ENCODE results near the gene KLHL29.

KLHL29 gene

GRCh38 chr2:23556929-23557328, 171.9 kb downstream of the KLHL29 start:
- no peak for DNase-seq

- no peak for DNase-seq
Measured at GRCh38 chr2:23557455-23557854, 172.5 kb downstream of the KLHL29 start.

DNA sequence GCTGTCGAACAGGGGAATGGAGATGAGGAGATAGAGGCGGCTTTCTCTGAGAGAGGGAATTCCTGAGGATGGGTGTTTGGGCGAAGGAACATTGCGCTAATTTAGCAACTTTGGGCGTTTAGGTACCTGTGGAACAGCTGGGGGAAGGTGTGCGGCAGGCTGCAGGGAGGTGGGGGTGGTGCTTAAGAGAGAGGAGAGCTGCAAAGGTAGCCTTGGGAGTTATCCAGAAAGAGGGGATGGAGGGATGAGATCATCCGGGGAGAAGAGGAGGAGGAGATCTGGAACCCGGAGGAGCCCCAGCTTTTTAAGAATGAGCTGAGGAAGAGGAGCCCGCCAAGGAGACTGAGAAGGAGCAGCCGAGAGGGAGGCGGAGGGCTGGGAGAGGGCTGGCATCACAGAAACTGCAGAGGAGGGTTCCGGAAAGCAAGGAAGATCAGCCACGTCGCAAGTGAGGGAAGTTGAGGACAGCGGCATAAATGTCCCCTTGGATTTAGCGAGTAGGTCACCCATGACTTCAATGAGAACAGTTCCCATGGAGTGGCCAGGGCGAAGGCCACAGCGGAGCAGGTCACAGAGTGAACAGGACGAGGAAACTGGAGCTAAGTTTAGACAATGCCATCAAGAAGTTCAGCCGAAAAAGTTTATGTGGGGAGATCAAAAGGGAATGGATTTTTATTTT, 174.7 kb downstream of the KLHL29 start:
- DNase-seq, result no peak

DNA sequence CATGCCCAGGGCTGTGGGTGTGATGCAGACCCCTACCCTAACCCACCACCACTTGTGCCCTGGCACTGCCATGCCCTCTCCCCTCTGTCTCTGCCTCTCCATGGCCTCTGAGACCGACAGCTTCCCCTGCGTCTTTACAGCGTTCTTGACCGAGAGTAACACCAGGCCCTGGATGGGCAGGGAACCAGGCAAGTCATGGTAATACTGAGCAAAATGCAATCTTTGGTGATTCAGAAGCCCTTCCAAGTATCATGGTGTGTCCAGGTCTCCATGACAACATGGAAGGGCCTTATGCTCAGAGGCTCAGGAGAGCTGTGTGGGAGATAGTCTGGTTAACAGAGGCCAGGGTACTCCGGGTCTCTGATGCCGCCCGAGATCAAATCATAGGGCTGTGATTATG, 176.1 kb downstream of the KLHL29 start:
- no peak for DNase-seq

- DNase-seq, result no peak
Measured at GRCh38 chr2:23561544-23561943, 176.6 kb downstream of the KLHL29 start.

DNA sequence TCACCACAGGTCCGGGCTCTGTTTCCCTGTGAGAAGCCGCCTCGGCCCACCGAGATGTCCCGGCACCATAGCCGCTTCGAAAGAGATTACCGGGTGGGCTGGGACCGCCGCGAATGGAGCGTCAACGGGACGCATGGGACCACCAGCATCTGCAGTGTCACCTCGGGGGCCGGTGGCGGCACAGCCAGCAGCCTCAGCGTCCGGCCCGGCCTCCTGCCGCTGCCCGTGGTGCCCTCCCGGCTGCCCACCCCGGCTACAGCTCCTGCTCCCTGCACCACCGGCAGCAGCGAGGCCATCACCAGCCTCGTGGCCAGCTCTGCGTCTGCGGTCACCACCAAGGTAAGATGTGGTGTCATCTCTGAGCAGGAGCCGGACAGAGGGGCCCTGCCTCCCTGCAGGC, 177.2 kb downstream of the KLHL29 start:
- DNase-seq, result no peak

GRCh38 chr2:23563151-23563550, 178.2 kb downstream of the KLHL29 start:
- DNase-seq, result no peak

DNA sequence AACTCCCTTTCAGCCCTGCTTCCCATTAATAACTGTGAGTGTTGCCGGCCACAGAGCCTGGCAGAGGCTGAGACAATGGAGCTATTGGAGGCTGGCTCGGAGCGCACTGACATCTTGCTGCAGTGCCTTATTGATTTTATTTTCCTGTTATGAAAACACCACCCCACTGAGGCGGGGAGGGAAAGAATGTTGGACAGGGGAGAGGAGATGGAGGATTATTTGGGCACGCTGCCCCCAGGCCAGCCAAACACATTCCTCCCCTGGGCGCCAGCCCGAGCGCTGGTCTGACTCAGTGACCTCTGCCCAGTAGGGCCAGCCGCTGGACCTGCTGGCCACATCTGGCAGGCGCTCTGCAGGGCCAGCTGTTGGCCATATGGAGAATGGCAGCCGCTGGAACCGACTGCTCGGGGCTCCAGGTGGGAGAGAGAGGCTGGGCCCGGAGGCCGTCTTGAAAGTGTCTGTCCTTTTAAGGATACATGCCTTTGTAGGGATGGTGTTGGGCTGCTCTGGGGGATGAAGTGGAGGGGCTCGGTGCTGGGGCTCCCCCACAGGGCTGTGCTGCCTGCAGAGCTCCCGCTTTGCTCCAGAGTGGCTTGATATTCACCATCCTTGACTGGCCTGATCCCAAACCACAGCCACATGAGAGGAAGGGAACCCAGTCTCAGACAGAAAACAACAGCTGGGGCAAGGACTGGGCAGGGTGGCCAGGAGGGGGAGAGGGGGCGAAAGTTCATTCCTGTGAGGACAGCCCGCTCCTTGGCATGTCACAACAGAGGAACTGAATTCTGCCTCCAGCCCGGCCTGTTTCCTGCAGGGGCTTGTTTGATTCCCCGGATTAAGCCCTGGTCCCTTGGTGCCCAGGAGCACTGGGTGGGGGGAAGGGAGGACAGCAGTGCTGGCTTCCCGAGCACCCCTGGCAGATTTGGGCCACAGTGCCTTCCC, 179.0 kb downstream of the KLHL29 start:
- no peak for DNase-seq

- DNase-seq, result no peak
Measured at GRCh38 chr2:23564615-23564960, 179.6 kb downstream of the KLHL29 start.

GRCh38 chr2:23565374-23565773, 180.4 kb downstream of the KLHL29 start:
- DNase-seq, result no peak

DNA sequence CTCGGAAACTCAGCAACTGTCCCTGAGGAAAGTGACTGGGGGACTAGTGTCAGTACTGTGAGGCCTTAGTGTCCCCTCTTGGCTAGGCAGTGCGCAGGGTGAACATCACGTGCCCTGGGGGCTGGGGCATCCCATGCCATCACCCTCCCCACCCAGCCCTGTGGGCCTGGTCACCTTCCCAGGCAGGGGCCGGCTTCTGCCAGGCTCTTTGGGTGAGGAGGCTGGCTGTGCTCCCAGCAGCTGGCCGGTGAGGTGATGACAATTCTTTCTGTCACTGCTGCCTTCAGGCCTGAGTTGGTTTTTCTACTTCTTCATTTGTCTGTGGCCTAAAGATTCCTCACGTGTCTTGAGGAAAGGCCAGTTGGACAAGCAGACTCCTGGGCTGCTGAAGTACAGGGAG, 180.8 kb downstream of the KLHL29 start:
- no peak for DNase-seq

- no peak for DNase-seq
Measured at GRCh38 chr2:23566241-23567142, 181.5 kb downstream of the KLHL29 start.

GRCh38 chr2:23567161-23567756, 182.3 kb downstream of the KLHL29 start:
- no peak for DNase-seq

DNA sequence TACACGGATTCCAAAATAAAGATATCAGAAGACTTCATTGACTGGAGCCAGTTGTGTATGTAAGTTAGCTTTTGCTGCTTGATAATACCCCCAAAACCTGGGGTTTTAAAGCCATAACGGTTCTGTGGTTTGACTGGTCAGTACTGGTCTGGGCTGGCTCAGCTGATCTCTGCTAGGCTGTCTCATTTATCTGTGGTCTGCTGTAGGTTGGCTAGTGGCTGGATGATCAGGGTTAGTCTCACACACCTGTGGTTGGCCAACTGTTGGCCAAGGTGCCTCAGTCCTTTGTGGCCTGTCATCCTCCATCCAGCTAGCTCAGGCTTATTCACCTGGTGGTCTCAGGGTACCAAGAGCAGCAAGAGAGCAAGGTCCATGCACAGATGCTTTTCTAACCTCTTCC, 183.2 kb downstream of the KLHL29 start:
- DNase-seq, result no peak

- DNase-seq, result no peak
Measured at GRCh38 chr2:23568626-23569190, 183.7 kb downstream of the KLHL29 start.

GRCh38 chr2:23569761-23570365, 184.9 kb downstream of the KLHL29 start:
- DNase-seq, result no peak

DNA sequence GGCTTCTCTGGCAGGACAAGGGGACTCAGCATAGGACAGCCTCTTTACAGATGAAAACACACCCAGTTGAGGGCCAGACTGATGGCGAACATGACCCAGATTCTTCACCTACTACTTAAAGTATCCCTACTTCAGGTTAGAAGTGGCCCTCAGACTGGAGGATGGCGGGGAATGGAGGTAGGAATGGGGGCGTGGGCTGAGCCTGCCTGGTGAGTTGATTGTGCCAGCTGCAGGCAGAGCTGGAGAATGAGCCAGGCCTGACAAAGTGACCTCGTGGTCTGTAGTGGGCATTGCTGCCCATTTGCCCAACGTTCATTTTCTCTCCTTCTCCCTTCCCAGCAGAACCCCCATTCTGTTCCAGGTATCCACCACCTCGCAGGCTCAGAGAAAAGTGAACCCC, 186.1 kb downstream of the KLHL29 start:
- DNase-seq, result no peak

GRCh38 chr2:23571527-23572282, 186.7 kb downstream of the KLHL29 start:
- no peak for DNase-seq

DNA sequence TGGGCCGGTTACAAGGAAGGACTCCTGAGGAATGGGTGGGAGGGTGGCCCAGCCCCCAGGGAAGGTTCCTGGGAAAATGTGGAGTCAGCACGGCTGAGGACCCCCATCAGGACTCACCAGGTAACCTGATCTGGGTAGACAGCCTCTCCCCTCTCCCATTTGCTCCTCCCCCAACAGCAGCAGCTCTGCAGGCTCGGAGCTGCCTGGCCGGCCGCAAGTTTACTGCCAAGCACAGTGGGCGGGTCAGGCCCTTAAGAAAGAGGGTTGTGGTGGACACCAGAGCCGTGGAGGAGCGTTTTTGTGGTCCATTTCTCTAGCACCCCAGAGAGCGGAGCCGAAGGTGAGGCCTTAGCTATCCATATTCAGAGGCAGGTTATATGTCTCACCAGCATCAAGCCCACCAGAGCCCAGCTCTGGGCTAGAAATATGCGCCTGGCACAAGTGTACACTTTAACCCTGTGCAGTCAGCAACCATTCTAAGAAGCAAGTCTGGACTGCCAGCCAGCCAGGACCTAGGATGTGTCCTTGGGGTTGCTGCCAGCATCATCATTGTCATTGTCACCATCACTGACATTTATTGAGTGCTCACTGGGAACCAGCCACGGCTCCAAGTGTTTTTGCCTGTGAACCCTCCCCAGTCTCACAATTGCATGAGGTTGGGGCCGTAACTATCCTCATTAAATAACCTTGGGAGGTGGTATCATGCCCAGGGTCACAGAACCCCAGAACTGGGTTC, 190.1 kb downstream of the KLHL29 start:
- DNase-seq, result no peak

- DNase-seq, result no peak
Measured at GRCh38 chr2:23578964-23579671, 194.1 kb downstream of the KLHL29 start.

Data from central memory CD4-positive, alpha-beta T cell (primary cell).